NCI-H2029 treated with DMSO at 0.1 percent for 48 hours (cell line): ENCODE measurements around the gene CLIP2.
"Not testable (repeated sequence)": the region's sequence is repeated elsewhere in the genome, so short reads cannot be mapped to it uniquely, and the experiment has no call there.

ENCODE experiments used
- DNase-seq: peaks from one replicate; lab custom pipeline; 2025; lab: John Stamatoyannopoulos, UW

The CLIP2 gene

DNA sequence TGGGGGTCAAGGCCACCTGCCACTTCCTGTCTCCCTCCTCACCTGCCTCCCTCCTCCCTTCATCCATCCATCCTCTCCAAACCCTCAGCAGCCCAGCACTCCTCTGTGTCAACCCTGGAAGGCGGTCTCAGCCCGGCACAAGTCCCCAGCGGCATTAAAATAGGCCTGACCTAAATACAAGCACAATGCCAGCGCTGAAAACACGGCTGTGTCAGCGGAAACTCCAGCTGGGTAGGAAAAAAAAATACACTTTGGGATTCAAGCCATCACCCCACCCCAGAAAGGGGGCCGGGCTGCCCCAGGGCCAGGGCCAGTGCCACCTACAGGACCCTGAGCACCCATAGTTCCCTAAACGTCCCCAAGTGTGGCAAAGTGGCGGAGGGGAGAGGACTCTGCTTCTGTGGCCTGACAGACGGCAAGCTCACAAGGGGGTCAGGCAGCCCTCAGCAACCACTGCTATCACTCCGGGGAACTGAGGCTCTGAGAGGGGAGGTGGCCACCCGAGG is 141.8 kb downstream of the CLIP2 start:
- DNase-seq, result no peak

DNA sequence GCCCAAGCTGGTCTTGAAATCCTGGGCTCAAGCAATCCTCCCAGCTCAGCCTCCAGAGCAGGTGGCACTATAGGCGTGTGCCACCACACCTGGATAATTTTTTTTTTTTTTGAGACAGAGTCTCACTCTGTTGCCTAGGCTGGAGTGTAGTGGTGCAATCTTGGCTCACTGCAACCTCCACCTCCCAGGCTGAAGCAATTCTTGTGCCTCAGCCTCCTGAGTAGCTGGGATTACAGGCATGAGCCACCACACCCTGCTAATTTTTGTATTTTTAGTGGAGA is 148.0 kb downstream of the CLIP2 start:
- not testable (repeated sequence) for DNase-seq

DNA sequence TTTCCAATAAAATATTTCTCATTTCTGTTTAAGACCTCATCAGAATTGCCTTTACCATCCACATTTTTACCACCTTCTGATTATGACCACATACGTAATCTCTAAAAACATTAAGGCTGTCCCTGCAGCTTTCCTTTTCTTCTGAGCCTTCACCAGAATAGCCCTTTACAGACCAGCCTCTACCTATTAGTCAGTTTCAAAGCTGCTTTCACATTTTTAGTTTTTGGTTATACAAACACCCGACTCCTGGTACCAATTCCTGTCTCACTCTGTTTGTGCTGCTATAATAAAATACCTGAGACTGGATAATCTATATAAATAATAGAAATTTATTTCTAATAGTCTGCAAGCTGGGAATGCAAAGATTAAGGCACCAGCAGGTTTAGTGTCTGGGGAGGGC is 149.1 kb downstream of the CLIP2 start:
- DNase-seq, result no peak

DNA sequence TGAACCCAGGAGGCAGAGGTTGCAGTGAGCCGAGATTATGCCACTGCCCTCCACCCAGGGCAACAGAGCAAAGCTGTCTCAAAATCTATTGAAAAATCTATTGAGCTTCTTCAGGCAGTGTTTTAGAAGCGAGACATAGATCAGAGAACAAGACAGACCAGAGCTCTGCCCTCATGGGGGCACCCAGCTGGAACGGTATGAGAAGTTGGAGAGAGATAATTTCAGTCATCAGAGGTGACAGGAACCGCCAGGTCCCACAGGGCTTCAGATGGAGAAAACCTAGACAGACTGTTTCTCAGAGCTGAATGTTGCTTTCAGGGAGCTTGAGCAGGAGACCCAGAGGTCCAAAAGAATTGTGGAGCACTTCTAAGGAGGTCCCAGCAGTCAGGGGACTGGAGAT is 150.3 kb downstream of the CLIP2 start:
- DNase-seq, result no peak

DNA sequence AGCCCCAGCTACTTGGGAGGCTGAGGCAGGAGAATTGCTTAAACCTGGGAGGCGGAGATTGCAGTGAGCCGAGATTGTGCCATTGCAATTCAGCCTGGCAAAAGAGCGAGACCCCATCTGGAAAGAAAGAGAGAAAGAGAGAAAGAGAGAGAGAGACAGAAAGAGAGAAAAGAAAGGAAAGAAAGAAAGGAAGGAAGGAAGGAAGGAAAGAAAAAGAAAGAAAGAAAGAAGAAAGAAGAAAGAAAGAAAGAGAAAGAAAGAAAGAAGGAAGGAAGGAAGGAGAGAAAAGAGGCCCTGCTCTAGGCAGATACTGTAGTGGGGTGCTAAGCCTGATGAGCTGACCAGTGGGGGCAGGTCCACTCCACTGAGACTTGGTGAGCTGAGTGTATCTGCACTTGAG is 150.9 kb downstream of the CLIP2 start:
- not testable (repeated sequence) for DNase-seq

DNA sequence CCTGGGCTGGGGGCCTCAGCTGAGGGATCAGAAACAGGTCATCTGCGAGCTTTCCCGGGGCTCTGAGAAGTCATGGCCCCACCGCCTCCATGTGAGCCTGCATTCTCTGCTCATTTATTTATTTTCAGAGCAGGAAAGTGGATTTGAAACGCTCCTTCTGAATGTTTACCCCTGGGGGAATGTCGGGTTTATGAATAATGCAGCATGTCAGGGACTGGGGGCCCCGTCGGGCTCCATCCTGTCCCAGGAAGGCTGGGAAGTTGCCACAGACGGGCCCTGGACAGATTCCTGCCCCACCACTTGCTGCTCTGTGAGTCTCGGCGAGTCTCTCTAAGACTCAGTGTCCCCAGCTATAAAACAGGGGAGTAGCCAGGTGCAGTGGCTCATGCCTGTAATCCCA is 152.6 kb downstream of the CLIP2 start:
- no peak for DNase-seq

DNA sequence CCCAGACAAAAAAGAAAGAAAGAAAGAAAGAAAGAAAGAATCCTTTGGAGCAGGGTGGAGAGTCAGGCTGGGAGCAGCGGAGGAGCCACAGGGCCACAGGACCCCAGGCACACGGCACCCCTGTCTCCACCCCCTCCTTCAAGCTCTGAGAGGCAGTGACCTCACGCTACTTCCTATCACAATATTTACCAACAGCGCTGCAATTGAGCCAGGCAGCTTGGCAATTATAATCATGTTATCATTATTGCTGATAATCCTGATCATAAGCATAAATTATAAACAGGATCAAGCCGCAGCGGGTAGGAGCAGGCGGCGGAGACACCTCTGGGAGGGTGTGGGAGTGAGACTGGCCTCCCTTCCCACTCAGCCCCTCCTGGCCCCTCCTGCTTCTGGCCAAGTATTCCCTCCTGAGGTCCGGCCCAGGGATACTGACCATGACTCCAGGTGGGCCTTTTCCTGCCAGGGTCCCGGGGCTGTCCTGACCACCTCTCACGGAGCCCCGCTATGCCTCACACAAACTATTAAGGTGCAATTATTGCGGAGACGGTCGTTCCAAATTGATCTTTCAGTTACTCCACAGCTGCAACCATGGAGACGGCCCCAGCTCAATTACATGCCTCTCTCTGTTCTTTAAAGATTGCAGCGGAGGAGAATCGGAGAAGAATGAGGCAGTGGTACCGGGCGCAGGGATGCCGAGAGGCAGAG is 154.5 kb downstream of the CLIP2 start:
- DNase-seq, result no peak

DNA sequence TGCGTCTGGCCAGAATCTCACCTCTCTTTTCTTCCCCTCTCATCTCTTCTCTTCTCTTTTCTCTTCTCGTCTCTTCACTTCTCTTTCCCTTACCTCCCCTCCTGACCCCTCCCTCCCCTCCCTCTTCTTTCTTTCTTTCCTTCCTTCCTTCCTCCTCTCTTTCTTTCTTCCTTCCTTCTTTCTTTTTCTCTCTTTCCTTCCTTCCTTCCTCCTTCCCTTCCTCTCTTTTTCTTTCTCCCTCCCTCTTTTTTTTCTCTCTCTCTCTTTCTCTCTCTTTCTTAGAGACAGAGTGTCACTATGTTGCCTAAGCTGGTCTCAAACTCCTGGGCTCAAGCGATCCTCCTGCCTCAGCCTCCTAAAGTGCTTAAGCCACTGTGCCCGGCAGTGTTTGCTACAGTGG is 159.9 kb downstream of the CLIP2 start:
- DNase-seq, result no peak

DNA sequence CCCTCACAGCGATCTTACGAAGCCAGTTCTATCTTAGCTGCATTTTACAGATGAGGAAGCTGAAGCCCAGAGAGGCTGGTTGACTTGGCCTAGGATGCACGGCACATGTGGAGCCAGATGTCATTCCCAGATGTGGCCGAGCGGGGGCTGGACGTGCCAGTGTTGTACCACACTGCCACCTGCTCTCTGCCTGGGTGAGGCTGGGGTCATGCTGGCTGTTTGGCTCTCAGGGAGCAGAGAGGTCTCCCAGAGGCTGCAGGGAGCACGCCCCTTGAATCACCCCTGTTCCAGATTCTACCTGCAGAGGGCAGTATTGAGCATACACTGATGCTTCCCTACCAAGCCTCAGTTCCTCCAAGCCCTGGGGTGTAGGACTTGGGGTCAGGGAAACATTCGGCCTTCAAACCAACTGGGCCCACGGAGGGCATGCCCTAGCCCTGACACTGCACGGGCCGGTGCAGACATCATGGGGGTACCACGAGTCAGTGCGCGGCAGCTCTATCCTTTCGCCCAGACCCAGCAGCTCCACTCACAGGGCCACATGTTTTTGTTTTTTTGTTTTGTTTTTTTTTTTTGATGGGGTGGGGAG is 160.7 kb downstream of the CLIP2 start:
- no peak for DNase-seq

DNA sequence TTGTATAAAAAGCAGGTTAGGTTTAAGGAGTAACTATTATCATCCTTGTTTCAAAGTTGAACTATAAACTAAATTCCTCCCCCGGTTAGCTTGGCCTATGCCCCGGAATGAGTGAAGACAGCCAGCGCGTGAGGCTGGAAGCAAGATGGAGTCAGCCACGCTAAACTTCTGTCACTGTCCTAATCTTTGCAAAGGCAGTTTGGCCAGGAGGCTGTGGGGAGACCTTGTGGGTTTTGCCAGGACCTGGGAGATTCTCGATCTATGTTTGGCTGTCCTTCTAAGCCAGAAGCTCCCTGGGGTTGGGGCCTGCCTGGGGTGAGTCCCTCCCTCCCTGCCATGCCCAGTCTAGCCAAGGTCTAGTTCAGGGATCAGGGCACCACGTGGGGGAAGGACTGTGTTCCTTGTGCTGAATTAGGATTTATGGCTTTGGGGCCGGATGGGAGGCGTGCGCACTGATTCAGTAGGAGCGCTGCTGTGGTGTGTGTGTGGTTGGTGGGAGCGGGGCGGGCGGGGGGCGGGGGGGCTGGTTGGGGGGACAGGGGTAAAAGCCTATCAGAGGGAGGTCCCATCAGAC is 163.6 kb downstream of the CLIP2 start:
- DNase-seq, result no peak

DNA sequence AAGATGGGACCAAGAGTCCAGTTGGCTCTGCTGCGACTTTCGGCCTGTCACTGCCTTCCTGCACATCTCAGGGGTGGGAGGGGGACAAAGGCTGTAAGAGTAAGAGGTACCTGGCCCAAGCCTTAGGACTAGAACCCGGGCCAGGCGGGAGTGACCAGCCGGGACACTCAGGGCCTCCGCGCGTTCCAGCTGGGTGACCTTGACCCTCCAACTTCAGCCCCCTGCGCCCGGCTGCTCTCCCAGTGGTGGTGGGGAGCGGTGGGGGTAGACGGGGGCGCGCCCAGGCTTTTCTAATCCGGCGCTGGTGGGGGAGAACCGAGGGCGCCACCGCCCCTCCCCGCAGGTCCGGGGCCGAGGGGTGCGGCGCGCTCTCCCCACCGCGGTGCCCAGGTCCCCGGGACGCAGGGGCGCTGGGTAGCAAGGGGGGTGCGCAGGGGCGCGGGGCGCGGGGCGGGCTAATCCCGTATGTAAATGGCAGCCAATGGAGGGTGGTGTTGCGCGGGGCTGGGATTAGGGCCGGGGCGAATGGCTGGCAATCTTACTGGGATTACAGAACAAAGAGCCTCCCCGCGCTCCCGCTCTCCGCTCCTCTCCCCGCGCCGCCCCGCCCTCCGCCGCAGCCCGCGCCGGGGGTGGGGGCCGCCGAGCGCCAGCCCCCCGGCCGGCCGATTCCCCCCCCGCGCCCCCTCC is 164.3 kb downstream of the CLIP2 start, which contains the start of gene GTF2IRD1:
TSS of gene GTF2IRD1 (plus strand) at position 585 of the 690 bp plus-strand sequence. CDS start 54,175 bp downstream, outside the sequence.
- peak; percentile 18 for DNase-seq

DNA sequence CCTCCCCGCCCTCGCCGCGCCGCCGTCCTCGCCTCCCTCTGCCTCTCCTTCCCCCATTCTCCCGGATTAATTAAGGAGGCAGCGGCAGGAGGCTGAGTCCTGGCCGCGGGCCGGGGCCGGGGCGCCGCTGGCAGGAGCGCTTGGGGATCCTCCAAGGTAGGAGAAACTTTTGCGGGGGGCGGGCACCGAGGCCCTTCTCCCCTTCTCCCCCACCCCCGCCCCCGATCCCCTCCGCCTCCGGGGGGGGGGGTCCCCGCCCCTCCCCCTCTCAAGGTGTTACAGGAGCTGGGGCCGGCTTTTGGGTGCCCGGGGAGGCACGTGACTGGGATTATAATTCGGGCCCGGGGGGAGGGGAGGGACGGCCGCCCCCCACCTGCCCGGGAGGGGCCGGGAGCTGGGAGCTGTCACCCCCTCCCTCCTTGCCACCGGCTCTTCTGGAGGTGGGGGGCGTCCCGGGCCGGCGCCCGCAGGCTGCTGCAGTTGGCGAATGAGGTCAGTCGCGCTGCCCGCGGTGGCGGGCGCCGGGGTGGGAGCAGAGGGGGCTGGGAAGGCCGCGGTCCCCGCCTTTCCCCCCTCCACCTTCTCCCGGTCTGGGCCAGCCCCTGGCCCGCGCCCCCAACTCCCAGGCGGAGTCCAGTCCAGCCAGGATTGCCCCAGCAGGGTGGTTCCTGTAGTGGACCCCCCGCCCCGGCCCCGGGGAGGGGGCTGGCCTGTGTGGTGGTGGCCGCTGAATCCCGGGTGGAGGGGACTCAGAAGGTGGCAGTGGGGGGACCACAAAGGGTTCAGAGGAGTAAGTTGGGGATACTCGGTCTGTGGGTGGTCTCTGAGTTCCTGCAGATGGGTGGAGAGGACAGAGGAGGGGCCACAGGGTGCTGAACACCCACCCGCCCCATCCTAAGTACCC is 165.1 kb downstream of the CLIP2 start:
- no peak for DNase-seq

DNA sequence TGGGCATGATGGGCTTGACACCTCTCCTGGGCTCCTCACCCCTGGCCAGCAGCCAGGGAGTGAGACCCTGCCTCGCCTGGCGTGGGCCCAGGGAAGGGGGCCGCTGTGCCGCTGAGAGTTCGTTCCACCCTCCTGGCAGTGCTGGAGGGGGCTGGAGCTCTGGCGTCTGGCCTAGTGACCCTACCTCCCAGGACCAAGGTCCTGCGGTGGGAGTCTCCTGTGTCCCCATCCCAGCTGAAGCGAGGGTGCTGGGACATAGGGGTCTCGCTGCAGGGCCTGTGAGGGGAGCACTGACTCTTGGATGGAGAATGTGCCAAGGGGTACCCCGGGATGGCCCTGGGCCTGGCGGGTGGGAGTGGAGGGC is 165.7 kb downstream of the CLIP2 start:
- DNase-seq, result no peak

DNA sequence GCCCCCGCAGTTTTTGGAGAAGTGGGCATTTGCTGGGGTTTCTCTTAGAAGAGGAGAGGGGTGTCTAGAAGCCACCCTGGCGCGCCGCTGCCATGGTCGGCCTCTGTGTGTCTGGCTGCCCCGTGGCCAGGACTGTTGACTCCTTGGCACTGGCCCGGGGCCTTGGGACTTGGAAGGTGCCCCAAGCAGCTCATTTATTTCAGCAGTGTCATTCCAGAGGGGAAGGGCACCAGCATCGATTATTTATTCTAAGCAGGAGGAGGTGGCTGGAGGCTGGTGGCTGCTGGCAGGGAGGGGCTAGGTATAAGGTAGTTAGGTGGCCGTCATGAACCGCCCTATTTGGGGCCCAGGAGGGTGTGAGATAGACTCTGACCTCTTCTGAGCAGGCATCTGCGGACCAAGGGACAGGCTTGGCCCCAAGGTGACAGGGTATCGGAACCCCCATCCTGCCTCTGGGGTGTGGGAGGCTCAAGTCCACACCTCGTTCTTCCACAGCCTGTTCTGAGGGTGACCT is 166.1 kb downstream of the CLIP2 start:
- DNase-seq, result no peak
